Glutamatergic neuron (in vitro differentiated cells): ENCODE results near the gene PDZD4. TPM values are rescaled to one million over a fixed set of nuclear protein-coding genes. Genes with fewer than 3 reads are reported as not detected.

ENCODE experiments used
- DNase-seq: peaks from one replicate; pipeline ENCODE4 v3.0.0; 2022
- H3K27ac Mint-ChIP-seq: one replicate; pipeline ENCODE4 v1.8.0; 2020; ENCODE audit warnings: mild to moderate bottlenecking, mixed read lengths, inconsistent platforms; ENCODE audit not compliant: unreplicated experiment
- H3K27me3 Mint-ChIP-seq: one replicate; pipeline ENCODE4 v1.8.0; 2020; ENCODE audit warnings: mild to moderate bottlenecking, moderate library complexity, mixed read lengths, inconsistent platforms; ENCODE audit not compliant: unreplicated experiment
- H3K36me3 Mint-ChIP-seq: one replicate; pipeline ENCODE4 v1.8.0; 2020; ENCODE audit warnings: mild to moderate bottlenecking, mixed read lengths, inconsistent platforms; ENCODE audit not compliant: unreplicated experiment
- H3K4me1 Mint-ChIP-seq: one replicate; pipeline ENCODE4 v1.8.0; 2020; ENCODE audit warnings: mild to moderate bottlenecking, low read depth, mixed read lengths, inconsistent platforms; ENCODE audit not compliant: unreplicated experiment
- H3K4me3 Mint-ChIP-seq: one replicate; pipeline ENCODE4 v1.8.0; 2020; ENCODE audit warnings: mild to moderate bottlenecking, mixed read lengths, inconsistent platforms; ENCODE audit not compliant: unreplicated experiment
- H3K9me3 Mint-ChIP-seq: one replicate; pipeline ENCODE4 v1.8.0; 2020; ENCODE audit warnings: mild to moderate bottlenecking, moderate library complexity, mixed read lengths, inconsistent platforms; ENCODE audit not compliant: unreplicated experiment
- total RNA-seq: library from RNA; stranded (reverse); fragmentation: NEBNext Ultra II Directional; extraction: Animal tissue kit (Norgen Biotek cat#: 25700); gene quantifications from one replicate; pipeline ENCODE4 v1.2.1, GENCODE V29; 2021; ENCODE audit not compliant: unreplicated experiment
- TF ChIP-seq, protein P1 (sequence below): fragments of 200-600 bp; sonication (generic); IDR thresholded peaks from one replicate; pipeline ENCODE4 v1.5.0; 2021; ENCODE audit not compliant: partially characterized antibody, unreplicated experiment

PDZD4 gene
- total RNA-seq, 1 donor from 2014 or later: 41.8 TPM

DNA sequence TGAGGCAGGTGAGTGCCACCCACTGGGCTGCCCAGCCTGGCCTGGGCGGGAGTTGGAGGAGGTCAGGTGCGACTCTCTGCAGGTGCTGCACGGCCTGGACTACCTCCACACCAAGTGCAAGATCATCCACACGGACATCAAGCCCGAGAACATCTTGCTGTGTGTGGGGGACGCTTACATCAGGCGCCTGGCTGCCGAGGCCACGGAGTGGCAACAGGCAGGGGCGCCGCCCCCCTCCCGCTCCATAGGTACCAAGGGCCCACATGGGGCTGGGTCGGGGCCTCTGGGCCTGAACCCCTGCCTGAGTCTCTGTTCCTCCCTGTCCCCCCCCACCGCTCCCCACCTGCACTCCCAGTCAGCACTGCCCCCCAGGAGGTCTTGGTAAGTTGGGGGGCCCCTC, 47.5 kb downstream of the PDZD4 start:
- no peaks in the 10 kb centered on the region for H3K36me3 Mint-ChIP-seq
- no peaks in the 10 kb centered on the region for H3K4me1 Mint-ChIP-seq
- H3K27ac Mint-ChIP-seq: no peak overlapping the region
- no peak for DNase-seq
- no peaks in the 10 kb centered on the region for H3K27me3 Mint-ChIP-seq
- TF ChIP-seq, protein P1, sequence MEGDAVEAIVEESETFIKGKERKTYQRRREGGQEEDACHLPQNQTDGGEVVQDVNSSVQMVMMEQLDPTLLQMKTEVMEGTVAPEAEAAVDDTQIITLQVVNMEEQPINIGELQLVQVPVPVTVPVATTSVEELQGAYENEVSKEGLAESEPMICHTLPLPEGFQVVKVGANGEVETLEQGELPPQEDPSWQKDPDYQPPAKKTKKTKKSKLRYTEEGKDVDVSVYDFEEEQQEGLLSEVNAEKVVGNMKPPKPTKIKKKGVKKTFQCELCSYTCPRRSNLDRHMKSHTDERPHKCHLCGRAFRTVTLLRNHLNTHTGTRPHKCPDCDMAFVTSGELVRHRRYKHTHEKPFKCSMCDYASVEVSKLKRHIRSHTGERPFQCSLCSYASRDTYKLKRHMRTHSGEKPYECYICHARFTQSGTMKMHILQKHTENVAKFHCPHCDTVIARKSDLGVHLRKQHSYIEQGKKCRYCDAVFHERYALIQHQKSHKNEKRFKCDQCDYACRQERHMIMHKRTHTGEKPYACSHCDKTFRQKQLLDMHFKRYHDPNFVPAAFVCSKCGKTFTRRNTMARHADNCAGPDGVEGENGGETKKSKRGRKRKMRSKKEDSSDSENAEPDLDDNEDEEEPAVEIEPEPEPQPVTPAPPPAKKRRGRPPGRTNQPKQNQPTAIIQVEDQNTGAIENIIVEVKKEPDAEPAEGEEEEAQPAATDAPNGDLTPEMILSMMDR: no peak
- no peak overlapping the region for H3K4me3 Mint-ChIP-seq
- peaks cover 1% of the 10 kb centered on the region for H3K9me3 Mint-ChIP-seq

DNA sequence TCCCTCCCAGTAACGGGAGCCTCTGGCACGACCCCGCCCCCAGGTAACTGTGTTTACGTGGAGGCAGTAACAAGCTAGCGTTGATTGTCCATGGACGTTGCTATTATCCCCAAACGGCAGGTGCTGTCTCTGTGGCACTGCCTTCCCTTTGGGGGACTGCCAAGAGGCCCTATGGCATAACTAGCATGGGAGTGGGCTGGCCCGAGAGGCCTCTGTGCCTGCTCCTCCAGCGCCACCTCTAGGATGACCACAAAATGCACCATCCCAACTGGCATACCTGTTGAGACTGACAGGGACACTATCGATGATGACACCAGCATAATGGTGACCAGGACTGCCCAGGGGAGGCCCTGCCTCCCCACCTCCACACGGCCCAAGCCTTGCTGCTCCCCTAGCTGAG, 48.0 kb downstream of the PDZD4 start:
- TF ChIP-seq, protein P1: no peak
- H3K4me1 Mint-ChIP-seq: no peaks in the 10 kb centered on the region
- no peaks in the 10 kb centered on the region for H3K36me3 Mint-ChIP-seq
- no peak overlapping the region for H3K4me3 Mint-ChIP-seq
- no peak for DNase-seq
- peaks cover 1% of the 10 kb centered on the region for H3K9me3 Mint-ChIP-seq
- no peak overlapping the region for H3K27ac Mint-ChIP-seq
- no peaks in the 10 kb centered on the region for H3K27me3 Mint-ChIP-seq

DNA sequence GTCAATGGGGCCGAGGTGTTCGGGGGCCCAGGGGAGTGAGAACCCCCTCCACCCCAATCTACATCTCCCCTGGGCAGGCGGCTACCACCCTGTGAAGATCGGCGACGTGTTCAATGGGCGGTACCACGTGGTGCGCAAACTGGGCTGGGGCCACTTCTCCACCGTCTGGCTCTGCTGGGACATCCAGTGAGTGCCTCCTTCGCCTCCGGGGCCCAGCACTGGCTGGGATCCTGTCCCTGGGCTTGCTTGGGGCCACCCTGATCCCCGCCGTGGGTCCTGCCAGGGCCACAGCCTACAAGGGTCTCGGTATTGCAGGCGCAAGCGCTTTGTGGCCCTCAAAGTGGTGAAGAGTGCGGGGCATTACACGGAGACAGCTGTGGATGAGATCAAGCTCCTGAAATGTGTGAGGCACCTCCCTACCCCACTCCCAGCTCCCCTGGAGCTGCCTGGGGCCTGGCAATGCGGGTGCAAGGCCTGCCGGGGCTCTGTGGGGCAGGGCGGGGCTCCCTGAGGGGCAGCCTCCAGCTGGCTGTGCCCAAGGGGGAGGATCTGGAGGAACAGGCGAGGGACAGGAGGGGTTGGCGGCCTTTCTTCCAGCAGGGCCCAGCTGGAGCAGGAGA, 48.8 kb downstream of the PDZD4 start:
- TF ChIP-seq, protein P1: no peak
- H3K36me3 Mint-ChIP-seq: no peaks in the 10 kb centered on the region
- no peak overlapping the region for H3K4me3 Mint-ChIP-seq
- H3K9me3 Mint-ChIP-seq: peaks cover 1% of the 10 kb centered on the region
- DNase-seq: no peak
- no peaks in the 10 kb centered on the region for H3K4me1 Mint-ChIP-seq
- H3K27me3 Mint-ChIP-seq: no peaks in the 10 kb centered on the region
- no peak overlapping the region for H3K27ac Mint-ChIP-seq

DNA sequence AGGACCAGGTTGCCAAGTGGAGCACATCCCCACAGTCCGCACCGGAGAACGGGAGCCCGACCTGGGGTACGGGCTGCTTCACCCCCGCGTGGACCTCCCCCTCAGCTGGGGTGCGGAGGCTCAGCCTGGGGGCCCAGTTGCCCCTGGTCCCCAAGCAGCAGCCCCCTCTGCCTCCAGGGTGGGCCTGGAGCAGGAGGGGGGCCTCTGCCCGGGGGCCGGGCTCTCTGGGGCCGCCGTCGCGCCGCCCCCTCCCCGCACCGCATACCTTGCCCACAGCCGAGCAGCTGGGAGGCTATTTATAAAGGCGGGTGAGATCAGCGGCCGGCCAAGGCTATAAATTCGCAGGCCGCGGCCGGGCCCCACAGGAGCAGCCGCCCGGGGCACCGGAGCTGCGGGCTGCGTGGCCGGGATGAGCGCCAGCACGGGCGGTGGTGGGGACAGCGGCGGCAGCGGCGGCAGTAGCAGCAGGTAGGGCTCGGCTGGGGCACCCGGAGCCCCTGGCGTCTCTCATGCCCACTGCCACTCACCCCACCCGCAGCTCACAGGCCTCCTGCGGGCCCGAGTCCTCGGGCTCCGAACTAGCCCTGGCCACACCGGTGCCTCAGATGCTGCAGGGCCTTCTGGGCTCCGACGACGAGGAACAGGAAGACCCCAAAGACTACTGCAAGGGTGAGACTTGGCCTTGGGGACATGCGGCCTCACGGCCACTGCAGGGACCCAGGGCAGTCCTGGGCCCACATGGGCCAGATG, 49.5 kb downstream of the PDZD4 start, which contains the start of gene SRPK3:
TSS of gene SRPK3 (plus strand) at position 364 of the 750 bp plus-strand sequence. CDS start at position 410, 46 bp downstream.
- no peaks in the 10 kb centered on the region for H3K27me3 Mint-ChIP-seq
- H3K36me3 Mint-ChIP-seq: no peaks in the 10 kb centered on the region
- TF ChIP-seq, protein P1: no peak
- H3K4me3 Mint-ChIP-seq: no peak within 1 kb of the TSS
- no peak for DNase-seq
- H3K27ac Mint-ChIP-seq: peak within 1 kb of the TSS; percentile 18
- no peaks in the 10 kb centered on the region for H3K4me1 Mint-ChIP-seq
- no peaks in the 10 kb centered on the region for H3K9me3 Mint-ChIP-seq

DNA sequence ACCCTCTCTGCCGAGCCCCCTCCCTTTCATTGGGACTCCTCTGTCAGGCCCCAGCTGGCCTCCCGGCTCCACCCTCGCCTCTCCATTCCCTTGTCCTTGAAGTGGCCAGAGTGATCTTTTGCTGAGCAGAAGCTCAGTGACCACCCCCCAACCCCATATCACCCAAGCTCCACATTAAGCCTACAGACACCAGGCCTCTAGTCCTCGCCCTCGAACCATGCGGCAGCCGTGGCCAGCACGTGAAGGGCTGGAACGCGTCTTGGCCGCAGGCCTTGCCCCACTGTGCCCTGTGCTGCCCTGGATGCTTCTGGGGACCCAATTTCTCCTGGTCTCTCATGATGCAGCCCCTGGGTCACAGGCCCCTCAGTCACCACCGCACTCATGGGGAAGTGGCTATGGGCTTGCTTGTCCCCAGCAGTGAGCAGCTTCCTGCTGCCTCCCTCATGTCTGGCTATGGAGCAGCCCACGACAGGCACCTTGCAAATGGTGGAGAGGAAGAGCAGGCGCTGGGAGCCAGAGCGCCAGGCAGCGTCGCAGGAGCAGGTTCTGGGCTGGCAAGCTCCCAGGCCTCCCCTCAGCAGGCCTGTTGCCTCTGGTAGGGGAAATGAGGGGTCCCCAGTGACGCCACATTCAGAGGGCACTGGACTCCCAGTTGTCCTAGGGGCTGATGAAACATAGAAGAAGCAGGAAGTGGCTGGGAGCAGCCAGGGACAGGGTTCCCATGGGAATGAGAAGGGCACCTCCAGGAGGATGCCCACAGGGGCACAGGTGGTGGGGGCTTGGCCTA, 50.3 kb downstream of the PDZD4 start:
- Mint-ChIP-seq H3K9me3 (no peaks in the 10 kb centered on the region), H3K27ac (peak overlapping the region; percentile 18), H3K27me3 (no peaks in the 10 kb centered on the region), H3K4me1 (no peaks in the 10 kb centered on the region), H3K4me3 (no peak overlapping the region), H3K36me3 (no peaks in the 10 kb centered on the region)
- TF ChIP-seq, protein P1: no peak
- DNase-seq: no peak
